GM21723 (cell line): ENCODE results near the gene CLN6.
"Not testable (repeated sequence)": the region's sequence is repeated elsewhere in the genome, so short reads cannot be mapped to it uniquely, and the experiment has no call there.

Experiments
- ATAC-seq: cut with Tn5 transposase; IDR thresholded peaks from one replicate; pipeline ENCODE4 v1.9.1; 2021; ENCODE audit warnings: mild to moderate bottlenecking, moderate library complexity; ENCODE audit not compliant: unreplicated experiment

Gene CLN6

GRCh38 chr15:68224108-68224507 is 5.4 kb downstream of the CLN6 start:
- ATAC-seq, result no peak

GRCh38 chr15:68223171-68223570 is 6.4 kb downstream of the CLN6 start:
- ATAC-seq, result no peak

DNA sequence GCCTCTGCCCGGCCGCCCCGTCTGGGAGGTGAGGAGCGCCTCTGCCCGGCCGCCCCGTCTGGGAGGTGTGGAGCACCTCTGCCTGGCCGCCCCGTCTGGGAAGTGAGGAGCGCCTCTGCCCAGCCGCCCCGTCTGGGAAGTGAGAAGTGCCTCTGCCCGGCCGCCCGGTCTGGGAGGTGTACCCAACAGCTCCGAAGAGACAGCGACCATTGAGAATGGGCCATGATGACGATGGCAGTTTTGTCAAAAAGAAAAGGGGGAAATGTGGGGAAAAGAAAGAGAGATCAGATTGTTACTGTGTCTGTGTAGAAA is 7.1 kb downstream of the CLN6 start:
- ATAC-seq, result not testable (repeated sequence)

DNA sequence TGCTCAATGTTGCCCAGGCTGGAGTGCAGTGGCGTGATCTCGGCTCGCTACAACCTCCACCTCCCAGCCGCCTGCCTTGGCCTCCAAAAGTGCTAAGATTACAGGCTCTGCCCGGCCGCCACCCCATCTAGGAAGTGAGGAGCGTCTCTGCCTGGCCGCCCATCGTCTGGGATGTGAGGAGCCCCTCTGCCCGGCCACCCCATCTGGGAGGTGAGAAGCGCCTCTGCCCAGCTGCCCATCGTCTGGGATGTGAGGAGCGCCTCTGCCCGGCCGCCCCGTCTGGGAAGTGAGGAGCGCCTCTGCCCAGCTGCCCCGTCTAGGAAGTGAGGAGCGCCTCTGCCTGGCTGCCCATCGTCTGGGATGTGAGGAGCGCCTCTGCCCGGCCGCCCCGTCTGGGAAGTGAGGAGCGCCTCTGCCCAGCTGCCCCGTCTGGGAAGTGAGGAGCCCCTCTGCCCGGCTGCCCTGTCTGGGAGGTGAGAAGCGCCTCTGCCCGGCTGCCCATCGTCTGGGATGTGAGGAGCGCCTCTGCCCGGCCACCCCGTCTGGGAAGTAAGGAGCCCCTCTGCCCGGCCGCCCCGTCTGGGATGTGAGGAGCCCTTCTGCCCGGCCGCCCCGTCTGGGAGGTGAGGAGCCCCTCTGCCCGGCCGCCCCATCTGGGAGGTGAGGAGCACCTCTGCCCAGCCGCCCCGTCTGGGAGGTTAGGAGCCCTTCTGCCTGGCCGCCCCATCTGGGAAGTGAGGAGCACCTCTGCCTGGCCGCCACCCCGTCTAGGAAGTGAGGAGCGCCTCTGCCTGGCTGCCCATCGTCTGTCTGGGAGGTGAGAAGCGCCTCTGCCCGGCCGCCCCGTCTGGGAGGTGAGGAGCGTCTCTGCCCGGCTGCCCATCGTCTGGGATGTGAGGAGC is 7.7 kb downstream of the CLN6 start:
- not testable (repeated sequence) for ATAC-seq

GRCh38 chr15:68220967-68221366 is 8.6 kb downstream of the CLN6 start:
- no peak for ATAC-seq

- ATAC-seq, result no peak
Measured at GRCh38 chr15:68220489-68220888, 9.0 kb downstream of the CLN6 start.

DNA sequence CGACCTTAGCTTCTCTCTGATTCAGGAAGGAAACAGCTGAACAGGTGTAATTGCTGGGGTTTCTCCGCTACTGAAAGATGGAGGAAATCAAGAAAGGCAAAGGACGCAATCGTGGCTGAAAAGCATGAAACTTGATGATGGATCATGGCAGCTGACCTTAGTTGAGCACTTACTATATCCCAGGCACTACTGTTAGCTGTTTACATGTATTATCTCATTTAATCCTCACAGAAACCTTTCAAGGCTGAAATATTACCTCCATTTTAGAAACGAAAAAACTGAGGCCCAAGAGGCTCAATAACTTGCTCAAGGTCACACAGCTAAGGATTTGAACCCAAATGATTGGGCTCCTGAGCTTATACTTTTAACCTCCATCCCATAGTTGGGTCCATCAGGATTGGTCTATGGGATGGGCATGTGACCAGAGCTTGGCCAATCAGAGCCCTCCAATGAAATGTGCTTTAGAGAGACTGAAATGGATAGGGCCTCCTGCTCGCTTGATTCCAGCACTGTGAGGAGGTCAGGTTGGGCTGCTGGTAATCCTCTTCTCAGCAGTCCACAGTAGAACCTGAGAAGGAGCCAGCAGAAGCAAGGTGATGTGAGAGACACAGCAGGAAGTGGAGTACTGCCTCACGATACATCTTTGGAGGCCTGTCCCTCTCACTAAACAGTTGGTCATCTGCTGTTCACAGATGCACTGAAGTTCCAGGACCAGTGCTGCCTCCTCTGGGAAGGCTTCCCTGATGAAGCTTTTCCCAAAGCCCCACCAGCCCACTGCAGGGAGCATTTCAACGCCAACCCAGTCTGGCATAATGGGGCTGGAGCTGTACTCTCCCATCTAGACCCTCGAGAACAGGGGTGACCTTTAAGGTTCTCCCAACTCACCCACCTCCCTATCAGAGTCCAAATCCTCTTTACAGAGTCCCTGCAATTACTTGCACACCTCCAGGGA is 10.4 kb downstream of the CLN6 start:
- ATAC-seq, result no peak

DNA sequence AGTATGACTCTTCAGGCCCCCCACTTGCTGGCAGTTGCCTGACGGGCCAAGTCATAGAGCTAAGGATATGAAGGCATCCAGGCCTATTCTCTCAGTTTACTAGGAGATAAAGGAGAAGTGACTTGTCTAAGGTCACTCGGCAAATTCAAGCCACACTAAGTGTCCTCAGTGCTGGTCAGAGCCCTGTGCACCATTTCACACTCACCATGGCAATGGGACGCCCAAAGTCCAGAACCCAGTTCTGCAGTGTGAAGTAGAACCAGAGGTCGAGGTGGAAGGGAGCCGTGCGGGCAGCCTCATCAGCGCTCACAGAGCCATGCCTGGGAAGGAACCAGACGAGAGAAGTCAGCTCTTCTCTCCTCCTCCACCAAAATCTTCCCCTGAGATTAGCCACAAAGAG is 11.2 kb downstream of the CLN6 start:
- ATAC-seq, result no peak

GRCh38 chr15:68217341-68217740 is 12.2 kb downstream of the CLN6 start:
- ATAC-seq, result no peak

GRCh38 chr15:68214838-68215254 is 14.7 kb downstream of the CLN6 start:
- ATAC-seq, result no peak

DNA sequence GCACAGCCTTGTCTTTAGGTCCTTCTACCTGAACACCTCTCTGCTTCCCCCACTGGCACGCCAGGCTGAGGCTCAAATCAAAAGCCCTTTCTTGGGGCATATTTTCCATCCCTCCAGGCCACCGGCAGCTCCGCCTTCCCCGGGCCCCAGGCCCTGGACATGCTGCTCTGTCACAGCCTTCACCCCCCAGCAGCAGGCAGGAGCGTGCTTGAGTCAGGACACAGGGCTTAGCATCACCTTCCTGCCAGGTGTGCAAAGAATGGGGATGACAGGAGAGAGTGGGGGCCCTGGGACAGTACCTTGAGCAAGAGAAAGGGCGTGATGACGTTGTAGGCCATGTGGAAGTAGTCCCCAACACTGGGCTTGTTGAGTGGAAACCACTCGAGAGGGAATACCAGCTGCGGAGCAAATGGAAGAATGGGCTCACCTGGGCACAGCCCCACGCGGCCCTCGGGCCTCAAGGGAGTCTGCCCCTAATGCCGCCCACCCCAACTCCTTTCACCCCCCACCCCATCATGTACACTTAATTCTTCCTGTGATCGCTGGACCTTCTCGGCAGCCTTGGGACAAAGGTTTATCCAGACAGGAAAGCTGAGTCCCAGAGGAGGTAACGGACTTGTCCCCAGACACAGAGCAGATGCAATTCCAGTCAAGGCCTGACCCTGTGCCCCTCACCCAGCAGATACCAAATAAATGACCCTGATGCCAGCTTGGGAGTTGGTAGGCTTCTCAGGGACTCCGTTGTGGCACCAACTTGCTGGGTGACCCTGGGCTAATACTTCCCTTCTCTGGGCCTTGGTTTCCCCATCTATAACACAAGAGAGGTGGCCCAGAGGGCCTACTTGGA is 15.3 kb downstream of the CLN6 start:
- ATAC-seq, result no peak

- ATAC-seq, result not testable (repeated sequence)
Measured at GRCh38 chr15:68213491-68213845, 16.1 kb downstream of the CLN6 start.

DNA sequence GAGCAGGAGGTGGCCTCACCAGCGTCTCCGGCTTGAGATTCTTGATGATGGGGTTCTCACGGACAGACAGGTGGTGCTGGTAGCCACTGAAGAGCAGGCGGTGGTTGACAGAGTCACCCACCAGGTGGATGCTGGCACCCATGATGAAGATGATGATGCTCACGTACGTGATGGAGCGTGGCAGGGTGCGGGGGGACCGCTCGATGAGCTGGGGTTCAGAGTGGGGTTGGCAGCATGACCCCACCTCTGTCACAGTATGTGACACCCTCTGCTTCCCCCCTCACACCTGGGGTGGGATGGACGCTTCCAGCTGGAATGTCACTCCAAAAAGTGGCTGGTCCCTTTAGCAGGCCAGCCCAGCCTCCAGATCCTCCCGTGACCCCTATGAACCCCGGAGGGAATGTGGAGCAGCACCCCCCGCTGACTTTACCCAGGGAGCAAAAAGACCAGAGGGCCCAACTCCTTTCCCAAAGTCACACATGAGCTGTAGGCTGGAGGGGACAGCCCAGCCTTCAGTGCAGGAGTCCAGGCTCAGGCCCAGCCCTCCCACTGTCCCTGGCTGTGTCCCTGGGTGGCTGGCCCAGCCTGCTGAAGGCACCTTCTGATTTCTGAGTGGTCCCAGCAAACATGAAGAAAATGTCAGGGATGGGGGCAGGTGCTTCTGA is 17.7 kb downstream of the CLN6 start:
- no peak for ATAC-seq

DNA sequence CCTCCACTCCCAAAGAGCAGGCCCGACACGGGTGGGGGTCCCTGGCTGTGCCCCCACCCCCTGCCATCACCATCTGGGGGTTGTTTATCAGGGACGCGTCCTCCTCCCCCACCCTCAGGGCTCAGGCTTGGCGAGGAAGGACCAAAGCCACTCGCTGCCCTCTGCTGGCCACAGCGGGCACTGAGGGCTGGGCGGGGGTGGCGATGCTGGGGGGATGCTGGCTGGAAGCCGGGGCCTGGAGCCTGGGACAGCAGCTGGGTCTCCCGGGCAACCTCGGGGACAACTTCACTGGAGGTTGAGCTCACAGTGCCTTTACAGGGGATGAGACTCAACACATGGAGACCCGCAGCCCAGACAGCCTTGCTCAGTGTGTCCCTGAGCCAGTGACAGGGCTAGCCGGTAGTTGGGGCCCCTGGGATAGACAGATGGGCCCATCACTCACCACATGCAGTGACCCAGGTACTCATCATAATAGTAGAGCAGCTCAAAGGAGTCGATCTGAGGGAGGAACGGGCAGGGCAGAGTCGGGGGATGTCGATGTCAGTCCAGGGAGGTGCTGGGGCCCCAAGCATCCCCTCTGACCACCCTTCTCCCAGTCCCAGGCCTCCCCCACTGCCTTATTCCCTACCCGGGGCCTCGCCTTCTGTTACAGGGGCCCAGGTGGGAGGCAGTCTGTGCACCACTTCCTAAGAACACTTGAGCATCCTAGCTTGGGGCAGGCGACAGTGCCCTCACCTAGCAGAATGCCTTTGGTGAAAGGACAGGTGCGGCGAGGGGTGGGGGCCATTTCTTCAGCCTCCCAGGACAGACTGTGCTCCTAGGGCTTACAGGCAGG is 18.5 kb downstream of the CLN6 start:
- ATAC-seq, result no peak

GRCh38 chr15:68210409-68210756 is 19.1 kb downstream of the CLN6 start:
- no peak for ATAC-seq

DNA sequence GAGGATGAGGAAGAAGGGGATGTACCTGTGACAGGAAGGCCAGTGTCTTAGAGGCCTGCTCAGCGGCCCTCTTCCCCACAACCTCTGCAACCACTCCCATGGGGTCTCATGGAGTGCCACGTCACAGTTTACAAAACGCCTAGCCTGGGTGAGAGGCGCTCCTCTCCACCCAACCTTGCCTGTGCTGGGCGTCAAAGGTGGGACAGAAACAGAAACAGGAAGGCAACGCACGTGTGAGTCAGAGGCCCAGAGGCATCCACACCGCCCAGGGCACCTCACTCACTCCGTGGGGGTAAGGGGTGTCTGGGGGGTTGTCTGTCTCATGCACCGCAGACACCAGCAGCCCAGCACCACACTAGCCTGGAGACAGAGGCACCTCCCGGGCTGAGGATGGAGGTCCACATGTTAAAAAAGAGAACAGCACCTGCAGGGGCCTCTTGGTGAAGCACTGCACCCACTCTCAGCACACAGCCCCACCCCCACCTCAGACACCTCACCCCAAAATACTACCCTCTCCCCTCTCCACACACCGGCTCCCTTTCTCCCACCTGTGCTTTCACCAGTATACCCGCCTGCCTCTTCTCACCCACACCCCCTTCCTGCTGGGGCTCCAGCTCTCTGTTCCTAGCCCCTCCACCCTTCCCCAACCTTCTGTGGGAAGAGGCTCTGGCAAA is 19.7 kb downstream of the CLN6 start:
- peak; percentile 69 for ATAC-seq

DNA sequence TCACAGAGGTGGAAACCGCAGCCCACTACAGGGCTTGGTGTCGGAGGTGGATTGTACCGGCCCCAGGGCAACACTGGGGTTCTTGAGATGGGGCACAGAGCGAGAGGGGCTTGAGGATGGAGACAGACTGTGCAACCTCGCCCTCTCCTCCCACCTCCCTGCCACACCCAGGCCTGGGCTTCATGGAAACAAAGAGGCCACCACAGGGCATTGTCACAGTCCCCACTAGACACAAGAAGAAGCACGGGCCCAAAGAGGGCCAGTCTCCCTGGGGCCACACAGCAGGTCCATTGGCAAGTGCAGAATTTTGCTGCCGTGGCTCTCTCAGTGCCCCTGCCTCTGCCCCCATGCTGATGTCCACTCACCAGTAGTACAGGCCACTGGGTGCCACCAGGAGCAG is 20.3 kb downstream of the CLN6 start:
- ATAC-seq, result no peak

DNA sequence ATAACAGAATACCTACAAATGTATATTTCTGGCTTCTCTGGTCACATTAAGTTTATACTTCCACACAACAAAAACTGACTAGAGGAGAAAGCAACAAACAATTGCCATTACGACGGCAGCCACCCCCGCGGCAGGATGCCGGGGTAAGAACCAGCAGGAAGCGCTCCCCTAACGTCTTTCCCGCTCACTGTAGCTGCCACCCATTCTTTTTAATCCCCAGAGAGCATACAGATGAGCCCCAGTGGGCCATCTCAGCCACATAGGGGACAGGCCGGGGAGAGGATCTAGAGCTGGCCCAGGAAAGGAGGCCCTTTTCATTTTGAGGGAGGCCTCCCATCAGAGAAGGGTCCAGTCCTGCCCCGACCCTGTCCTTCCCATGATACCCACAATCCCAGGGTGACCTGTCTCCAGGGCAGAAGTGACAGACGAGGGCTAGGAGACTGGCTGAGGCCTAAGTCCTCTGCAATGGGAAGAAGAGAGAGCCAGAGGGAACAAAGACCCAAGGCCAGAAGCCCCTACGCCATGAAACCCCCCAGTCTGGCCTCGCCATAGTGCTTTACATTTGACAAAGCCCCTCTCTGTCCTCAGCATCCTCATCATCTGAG is 20.8 kb downstream of the CLN6 start:
- ATAC-seq, result no peak

GRCh38 chr15:68208136-68208535 is 21.4 kb downstream of the CLN6 start:
- ATAC-seq, result no peak
